Measurements from ENCODE around the gene DMD.

GRCh38 chrX:31483336-31483735 lies 1728.0 kb downstream of the DMD start:
- TF ChIP-seq CTCF (IDR thresholded peaks at IDR 0.05) (no peak), EZH2 (IDR thresholded peaks at IDR 0.05; ENCODE audit: borderline replicate concordance, insufficient read depth, low read depth, low read length, poor library complexity, severe bottlenecking) (no peak)
